ENCODE results near the gene SCARB2. TPM values are rescaled to one million over a fixed set of nuclear protein-coding genes. Genes with fewer than 3 reads are reported as not detected.

Gene SCARB2
- total RNA-seq, 1 experiment from 2014 or later, result 37.9 TPM

- Histone ChIP-seq H3K4me3 (no peak overlapping the region), H3K9me3 (no peaks in the 10 kb centered on the region; the same call in 1 of the 2 replicates), H3K36me3 (no peaks in the 10 kb centered on the region), H3K27me3 (no peaks in the 10 kb centered on the region)
- DNase-seq, result no peak
These were observed 21.0 kb upstream of the SCARB2 start for GRCh38 chr4:76234679-76235044.

GRCh38 chr4:76233967-76234678 is 20.5 kb upstream of the SCARB2 start:
- DNase-seq, result no peak
- H3K4me3 ChIP-seq, result no peak overlapping the region

DNA sequence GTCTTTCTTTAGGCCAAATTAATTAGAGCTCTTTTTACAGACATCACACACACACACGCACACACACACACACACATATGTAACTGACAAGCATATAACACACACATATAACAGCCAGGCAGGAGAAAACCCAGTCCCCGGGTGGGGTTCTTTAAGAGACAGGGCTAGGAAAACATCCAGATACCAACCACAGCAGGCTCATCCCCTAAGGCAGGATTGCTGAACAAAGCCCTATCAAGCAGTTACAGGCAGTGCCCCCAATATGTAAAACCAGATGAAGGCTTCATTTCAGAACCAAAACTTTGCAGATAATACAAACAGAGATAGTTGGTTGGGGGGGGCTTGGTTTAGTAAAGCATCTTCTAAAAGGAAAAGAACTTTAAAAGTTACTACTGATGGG is 19.9 kb upstream of the SCARB2 start:
- H3K4me3 ChIP-seq, result no peak overlapping the region
- no peaks in the 10 kb centered on the region for H3K27me3 ChIP-seq
- DNase-seq, result no peak
- H3K36me3 ChIP-seq, result no peaks in the 10 kb centered on the region
- H3K9me3 ChIP-seq, result no peaks in the 10 kb centered on the region

More at GRCh38 chr4:76233967-76234678, 20.5 kb upstream of the SCARB2 start:
- no peaks in the 10 kb centered on the region for H3K36me3 ChIP-seq
- no peaks in the 10 kb centered on the region for H3K27me3 ChIP-seq
- H3K9me3 ChIP-seq, result no peaks in the 10 kb centered on the region

DNA sequence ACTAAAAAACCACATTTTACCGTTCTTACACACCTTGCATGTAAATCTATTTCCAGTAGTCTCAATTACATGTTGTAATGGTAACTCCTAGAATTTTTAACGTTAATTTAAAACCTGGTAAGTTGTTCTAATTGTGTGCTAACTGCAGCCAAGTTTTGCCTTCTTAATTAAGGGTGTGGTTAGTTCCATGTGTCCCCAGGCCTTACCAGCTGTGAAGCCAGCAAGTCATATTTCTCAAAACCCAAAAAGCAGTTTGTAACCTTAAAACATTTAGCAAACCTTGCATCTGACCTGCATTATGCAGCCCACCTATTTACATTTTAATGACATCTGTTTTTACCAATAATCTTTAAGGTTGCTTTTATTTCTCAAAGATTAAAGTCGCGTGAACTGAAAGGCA is 19.5 kb upstream of the SCARB2 start:
- H3K36me3 ChIP-seq, result no peaks in the 10 kb centered on the region
- no peak for DNase-seq
- H3K4me3 ChIP-seq, result no peak overlapping the region
- H3K27me3 ChIP-seq, result no peaks in the 10 kb centered on the region
- H3K9me3 ChIP-seq, result no peaks in the 10 kb centered on the region

- no peaks in the 10 kb centered on the region for H3K36me3 ChIP-seq
- H3K27me3 ChIP-seq, result no peaks in the 10 kb centered on the region
- no peak overlapping the region for H3K4me3 ChIP-seq
- no peak for DNase-seq
- no peaks in the 10 kb centered on the region for H3K9me3 ChIP-seq
These were observed 19.1 kb upstream of the SCARB2 start for GRCh38 chr4:76232681-76233080.

DNA sequence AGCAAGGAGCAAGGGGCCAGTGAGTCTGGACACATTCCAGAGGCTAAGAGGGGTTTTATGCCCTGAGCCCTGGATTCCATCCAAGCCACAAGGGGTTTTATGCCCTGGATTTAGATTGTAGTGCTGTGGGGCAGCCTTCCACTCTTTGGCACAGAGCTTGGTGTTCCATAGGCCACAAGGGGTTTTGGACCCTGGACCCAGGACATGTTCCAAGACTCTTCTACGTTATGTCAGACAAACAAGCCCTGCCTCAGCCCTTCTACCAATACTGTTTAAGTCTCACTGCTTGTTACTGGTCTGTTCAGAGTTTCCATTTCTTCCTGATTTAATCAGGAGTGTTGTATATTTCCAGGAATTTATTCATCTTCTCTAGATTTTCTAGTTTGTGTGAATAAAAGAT is 12.8 kb upstream of the SCARB2 start:
- Histone ChIP-seq H3K9me3 (no peaks in the 10 kb centered on the region), H3K4me3 (no peak overlapping the region), H3K27me3 (no peaks in the 10 kb centered on the region), H3K36me3 (no peaks in the 10 kb centered on the region)
- no peak for DNase-seq

GRCh38 chr4:76224171-76224570 is 10.5 kb upstream of the SCARB2 start:
- no peaks in the 10 kb centered on the region for H3K9me3 ChIP-seq
- no peak overlapping the region for H3K4me3 ChIP-seq
- DNase-seq, result no peak
- H3K27me3 ChIP-seq, result no peaks in the 10 kb centered on the region
- H3K36me3 ChIP-seq, result no peaks in the 10 kb centered on the region

- no peak overlapping the region for H3K4me3 ChIP-seq
- no peak for DNase-seq
- no peaks in the 10 kb centered on the region for H3K9me3 ChIP-seq
- no peaks in the 10 kb centered on the region for H3K27me3 ChIP-seq
- no peaks in the 10 kb centered on the region for H3K36me3 ChIP-seq
These were observed 5.9 kb upstream of the SCARB2 start for GRCh38 chr4:76219299-76220055.

- DNase-seq, result no peak
- Histone ChIP-seq H3K9me3 (no peaks in the 10 kb centered on the region), H3K4me3 (no peak overlapping the region), H3K36me3 (no peaks in the 10 kb centered on the region), H3K27me3 (no peaks in the 10 kb centered on the region)
These were observed 3.6 kb upstream of the SCARB2 start for GRCh38 chr4:76216975-76217814.

DNA sequence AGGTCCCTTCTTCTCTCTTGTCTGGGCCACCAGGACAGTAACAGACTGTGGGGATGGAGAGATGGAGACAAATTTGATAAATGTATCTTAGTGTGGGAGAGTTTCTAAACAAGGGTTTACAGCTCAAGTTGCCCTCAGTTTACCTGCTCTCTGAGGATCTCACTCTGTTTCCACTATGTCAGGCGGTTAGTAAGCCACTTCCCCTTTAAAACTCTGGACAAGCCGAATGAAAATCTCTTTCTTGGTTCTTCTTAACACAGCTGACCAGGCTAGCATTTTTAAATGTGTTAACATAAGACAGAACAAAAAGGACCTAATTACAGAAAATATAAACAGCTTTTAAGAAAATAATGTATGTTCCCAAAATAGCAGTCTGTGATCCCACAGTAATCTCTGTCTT is 2.9 kb upstream of the SCARB2 start:
- H3K36me3 ChIP-seq, result no peaks in the 10 kb centered on the region
- no peak for DNase-seq
- no peak overlapping the region for H3K4me3 ChIP-seq
- no peaks in the 10 kb centered on the region for H3K27me3 ChIP-seq
- H3K9me3 ChIP-seq, result no peaks in the 10 kb centered on the region

GRCh38 chr4:76215077-76215476 is 1.5 kb upstream of the SCARB2 start:
- Histone ChIP-seq H3K27me3 (no peaks in the 10 kb centered on the region), H3K9me3 (no peaks in the 10 kb centered on the region), H3K36me3 (no peaks in the 10 kb centered on the region), H3K4me3 (no peak overlapping the region)
- no peak for DNase-seq

DNA sequence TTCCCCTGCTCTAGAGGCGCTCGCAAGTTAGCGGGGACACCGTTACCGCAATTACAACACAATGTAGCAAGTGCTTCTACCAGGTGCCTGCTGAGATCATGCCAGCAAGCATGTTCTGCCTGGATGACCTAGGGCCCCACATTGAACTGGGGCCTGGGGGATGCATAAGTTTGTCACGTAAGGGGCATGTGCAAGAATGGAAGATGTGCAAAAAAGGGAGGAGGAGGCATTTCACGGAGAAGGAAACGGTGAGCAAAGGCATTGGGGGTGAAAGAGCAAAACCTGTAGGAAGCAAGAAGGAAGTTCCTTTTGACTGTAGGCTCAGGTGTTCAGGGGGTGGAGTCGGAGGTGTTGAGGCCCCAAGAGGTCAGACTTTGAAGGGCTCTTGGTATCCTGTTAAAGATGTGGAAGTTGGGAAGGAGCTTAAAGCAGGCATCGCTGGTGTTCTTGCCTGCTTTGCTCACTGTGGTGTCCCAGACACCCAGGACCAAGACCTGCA is 602 bp upstream of the SCARB2 start:
- H3K4me3 ChIP-seq, result peak overlapping the region; percentile 77
- no peak for DNase-seq
- H3K27me3 ChIP-seq, result no peaks in the 10 kb centered on the region
- no peaks in the 10 kb centered on the region for H3K36me3 ChIP-seq
- no peaks in the 10 kb centered on the region for H3K9me3 ChIP-seq

- no peaks in the 10 kb centered on the region for H3K9me3 ChIP-seq
- no peaks in the 10 kb centered on the region for H3K27me3 ChIP-seq
- DNase-seq, result no peak
- H3K4me3 ChIP-seq, result peak overlapping the region; percentile 77
- no peaks in the 10 kb centered on the region for H3K36me3 ChIP-seq
These were observed 691 bp downstream of the SCARB2 start for GRCh38 chr4:76212851-76213414.

- Histone ChIP-seq H3K36me3 (no peaks in the 10 kb centered on the region), H3K27me3 (no peaks in the 10 kb centered on the region), H3K9me3 (no peaks in the 10 kb centered on the region), H3K4me3 (peak overlapping the region; percentile 77)
- no peak for DNase-seq
These were observed 1.6 kb downstream of the SCARB2 start for GRCh38 chr4:76211769-76212708.

DNA sequence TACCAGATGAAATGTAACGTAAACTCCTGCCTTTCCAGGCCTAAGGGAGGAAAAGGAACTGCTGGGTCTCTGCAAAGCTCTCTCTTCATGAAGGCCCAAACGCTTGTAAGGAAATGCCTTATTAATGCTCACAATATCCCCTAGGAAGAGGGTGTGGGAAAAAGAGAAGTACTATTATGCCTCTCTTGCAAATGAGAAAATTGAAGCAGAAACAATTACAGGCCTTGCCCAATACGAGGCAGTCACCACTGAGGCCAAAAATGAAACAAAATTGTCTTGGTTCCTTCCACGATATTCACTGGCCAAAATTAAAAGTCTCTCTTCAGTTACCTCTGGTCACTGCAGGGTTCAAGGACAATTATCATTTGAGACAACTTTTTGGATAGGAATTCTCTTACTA is 3.2 kb downstream of the SCARB2 start:
- Histone ChIP-seq H3K9me3 (no peaks in the 10 kb centered on the region), H3K4me3 (no peak overlapping the region), H3K36me3 (no peaks in the 10 kb centered on the region), H3K27me3 (no peaks in the 10 kb centered on the region)
- no peak for DNase-seq

DNA sequence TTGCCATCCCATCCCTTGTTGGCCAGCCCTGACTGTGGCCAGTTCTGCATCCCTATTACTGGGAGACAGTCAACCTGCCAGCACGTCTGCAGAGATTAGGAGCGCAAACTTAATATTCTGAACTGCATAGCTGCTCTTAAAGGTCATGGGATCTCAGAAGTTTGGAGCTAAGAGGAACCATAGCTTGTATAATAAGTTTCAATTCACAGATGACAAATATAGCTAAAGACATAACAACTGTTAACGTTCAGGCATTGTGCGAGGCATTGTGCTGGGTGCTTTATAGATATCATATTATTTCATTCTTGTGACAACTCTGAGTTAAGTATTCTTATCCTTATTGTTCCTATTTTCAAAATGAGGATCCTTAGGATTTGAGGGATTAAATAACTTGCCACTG is 3.7 kb downstream of the SCARB2 start:
- DNase-seq, result no peak
- no peaks in the 10 kb centered on the region for H3K36me3 ChIP-seq
- H3K4me3 ChIP-seq, result no peak overlapping the region
- no peaks in the 10 kb centered on the region for H3K27me3 ChIP-seq
- no peaks in the 10 kb centered on the region for H3K9me3 ChIP-seq

Data from MG63 (cell line).